GM21381 (cell line): Measurements from ENCODE around the gene CROCC2.
"Not testable (repeated sequence)": the region's sequence is repeated elsewhere in the genome, so short reads cannot be mapped to it uniquely, and the experiment has no call there.

Source experiments
- ATAC-seq: cut with Tn5 transposase; IDR thresholded peaks from one replicate; pipeline ENCODE4 v1.9.1; 2021; ENCODE audit warnings: mild to moderate bottlenecking, moderate library complexity; ENCODE audit not compliant: unreplicated experiment

CROCC2 gene

DNA sequence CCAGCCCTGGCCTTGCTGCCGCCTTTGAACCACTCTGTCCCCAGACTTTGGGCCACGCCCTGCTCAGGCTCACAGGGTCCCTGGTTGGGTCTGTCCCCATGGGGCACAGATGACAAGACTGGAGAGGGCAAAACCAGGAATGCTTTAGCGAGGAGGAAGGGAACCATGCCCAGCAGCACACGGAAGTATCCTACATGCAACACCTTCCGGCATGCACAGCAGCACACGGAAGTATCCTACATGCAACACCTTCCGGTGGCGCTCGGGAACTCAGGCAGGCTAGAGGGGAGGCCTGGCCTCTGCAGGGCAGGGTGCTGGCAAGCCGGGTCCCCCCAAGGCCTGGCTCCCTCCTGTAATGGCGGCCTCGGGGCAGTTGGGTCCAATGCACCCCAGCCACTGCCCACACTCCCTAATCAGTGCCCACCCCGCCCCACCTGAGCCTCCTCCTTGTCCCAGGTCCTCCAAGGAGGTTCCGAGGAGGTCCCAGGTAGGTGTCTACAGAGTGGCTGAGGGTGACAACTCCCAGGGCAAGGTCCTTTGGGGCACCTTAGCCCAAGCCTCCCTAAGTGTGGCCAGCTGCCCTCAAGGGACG is 58.7 kb downstream of the CROCC2 start:
- ATAC-seq: no peak

GRCh38 chr2:240965296-240965904 is 59.3 kb downstream of the CROCC2 start:
- no peak for ATAC-seq

- ATAC-seq: no peak
These were observed 59.8 kb downstream of the CROCC2 start for GRCh38 chr2:240965905-240966456.

DNA sequence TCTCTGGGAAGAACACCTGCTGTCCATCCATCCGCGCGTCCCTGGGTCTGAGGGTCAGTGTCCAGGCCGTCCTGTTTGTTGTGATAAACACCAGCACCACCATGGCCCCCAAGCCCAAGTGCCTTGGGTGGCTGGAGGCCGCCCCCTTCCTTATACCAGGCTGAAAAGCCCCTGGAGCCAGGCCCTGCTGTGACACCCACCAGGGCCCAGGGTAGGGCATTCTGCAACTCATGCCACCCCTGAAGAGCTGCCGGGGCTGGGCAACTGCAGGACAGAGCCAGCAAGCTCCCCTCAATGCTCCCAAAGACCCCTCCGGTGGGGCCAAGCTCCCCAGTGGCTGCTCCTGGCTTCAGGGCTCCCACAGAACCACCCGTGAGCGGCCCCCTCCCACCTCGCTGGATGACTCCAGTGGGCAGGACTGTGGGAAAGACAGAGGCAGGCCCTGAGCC is 60.3 kb downstream of the CROCC2 start:
- no peak for ATAC-seq

GRCh38 chr2:240966906-240967680 is 61.0 kb downstream of the CROCC2 start:
- no peak for ATAC-seq

DNA sequence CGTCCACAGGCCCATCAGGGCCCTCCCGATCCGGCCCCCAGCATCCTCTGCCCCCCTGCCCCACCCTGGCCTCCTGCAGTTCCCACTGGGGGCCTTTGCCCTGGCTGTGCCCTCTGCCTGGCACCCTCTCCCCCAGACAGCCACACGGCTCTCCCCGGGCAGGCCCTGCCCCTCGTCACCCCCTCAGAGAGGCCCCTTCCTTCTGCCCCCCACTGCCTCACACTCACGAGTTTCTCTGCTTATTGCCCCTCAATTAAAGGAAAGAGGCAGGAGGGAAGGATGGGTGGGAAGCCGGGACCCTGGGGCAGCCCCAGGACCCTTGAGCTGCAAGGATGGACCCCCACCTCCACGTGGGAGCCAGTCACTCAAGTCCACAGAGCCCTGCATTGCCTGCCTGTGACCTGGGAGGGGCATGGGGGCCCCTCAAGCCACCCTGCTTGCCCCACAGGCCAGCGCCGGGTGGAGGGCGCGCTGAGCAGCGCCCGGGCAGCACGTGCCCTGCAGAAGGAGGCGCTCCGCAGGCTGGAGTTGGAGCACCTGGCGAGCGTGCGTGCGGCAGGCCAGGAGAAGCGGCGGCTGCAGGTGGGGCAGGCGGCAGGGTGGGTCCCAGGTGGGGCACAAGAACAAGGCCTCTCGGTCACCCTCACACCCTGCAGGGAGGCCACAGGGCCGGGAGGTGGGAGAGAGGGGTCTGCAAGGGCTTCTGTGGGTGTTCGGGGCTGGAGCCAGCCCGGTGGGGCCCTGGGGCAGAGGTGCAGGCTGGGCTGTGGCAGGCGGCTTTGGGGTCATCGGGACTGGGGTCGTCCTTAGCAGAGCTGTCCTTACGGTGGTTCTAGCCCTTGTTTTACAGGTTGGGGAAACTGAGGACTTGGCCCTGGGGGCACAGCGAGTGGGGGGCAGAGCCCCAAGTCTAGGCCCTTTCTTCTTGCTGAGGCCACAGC is 61.8 kb downstream of the CROCC2 start:
- ATAC-seq: no peak

DNA sequence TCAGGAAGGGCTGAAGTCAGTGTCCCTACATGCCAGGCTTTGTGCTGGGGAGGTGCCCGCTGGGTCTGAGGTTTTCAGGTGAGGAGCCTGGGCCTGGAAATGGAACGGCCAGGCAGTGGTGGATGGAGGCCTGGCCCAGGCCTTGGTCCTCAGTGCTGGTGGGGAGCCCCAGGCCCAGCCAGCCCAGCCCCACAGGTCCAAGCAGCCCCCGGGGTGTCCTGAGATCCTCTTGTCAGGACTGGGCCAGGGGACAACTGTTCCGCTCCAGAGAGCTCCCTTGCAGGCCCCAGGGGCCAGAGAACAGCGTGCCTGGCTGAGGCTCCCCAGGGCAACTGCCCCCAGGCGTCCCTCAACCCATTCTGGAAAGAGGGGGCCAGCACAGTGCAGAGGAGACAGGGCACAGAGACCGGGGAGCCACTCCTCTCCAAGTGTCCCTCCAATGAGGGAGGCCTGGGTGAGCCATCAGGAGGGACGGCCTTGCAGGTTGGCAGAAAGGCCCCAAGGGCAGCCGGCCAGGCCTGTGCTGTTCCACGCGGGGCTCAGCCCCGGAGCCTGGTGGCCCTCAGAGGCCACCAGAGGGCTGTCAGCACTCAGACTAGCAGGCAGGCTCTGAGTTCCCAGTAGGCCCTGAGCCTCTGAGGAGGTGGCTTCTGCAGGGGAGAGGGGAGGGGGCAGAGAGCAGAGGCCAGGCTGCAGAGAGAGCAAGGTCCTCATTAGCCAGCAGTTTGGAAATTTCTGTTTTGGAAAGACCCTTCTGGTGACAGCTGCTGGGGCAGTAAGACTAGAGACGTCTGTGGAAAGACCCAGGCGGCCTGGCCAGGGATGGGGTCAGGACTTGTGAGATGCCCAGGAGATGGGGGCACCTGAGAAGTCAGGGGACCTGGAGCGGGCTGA is 62.8 kb downstream of the CROCC2 start:
- ATAC-seq: no peak

DNA sequence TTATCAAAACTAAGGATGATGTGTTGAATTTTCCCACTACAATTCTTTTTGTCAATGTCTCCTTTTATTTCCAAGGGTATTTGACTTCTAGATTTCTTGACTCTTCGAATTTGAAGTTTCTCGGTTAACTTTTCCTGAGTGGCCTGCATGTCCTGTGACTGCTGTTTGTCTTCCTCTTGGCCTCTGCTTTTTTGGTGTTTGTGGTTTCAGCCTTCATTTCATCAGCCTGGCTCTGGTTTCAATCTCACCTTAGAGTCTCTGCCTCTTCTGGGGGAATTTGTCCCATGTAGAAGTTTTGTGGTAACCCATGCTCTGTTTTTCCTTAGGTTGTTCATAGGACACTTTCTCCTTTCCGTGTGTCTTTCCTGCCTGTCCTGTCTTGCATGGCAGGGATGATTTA is 64.0 kb downstream of the CROCC2 start:
- no peak for ATAC-seq

- no peak for ATAC-seq
These were observed 64.7 kb downstream of the CROCC2 start for GRCh38 chr2:240970816-240971215.

GRCh38 chr2:240972201-240972600 is 66.1 kb downstream of the CROCC2 start:
- ATAC-seq: no peak

DNA sequence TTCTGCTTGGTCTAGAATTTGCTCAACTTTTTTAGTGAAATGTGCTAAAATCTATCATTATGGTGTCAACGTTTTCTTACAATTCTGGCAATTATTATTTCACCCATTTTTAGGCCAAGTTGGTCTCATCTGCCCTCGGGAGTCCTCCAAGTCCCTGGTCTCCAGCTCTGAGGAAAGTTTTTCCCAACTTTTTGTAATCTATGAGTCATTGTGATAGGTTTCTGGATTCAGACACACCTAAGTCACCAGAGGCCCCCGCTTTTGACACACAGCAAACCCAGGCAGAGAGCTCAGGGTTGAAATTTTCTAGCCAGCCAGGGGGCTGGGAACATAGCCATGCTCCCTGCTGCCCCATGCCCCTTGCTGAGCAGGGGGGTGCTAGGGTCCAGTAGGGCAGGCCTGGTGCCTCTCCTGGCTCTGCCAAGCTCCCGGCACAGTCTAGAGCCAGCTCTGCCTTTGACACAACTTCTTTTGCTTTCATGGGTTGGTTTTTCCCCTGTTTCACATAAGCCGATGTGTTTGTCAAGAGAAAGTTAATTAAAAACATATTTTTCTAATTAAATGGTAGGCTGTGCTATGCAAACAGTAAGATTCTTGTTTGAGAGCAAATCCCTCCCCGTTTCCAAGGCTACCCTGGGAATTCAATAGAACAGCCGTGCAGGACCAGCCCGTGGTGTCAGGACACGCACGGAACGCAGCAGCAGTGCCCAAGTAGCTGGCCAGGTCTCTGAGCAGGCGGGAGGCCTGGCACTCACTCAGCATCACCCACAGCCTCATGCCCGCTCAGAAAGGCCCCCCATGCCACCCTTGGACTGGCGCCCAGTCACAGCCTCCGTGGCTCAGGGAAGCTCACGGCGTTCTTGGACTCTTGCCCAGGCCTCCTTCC is 66.7 kb downstream of the CROCC2 start:
- no peak for ATAC-seq

DNA sequence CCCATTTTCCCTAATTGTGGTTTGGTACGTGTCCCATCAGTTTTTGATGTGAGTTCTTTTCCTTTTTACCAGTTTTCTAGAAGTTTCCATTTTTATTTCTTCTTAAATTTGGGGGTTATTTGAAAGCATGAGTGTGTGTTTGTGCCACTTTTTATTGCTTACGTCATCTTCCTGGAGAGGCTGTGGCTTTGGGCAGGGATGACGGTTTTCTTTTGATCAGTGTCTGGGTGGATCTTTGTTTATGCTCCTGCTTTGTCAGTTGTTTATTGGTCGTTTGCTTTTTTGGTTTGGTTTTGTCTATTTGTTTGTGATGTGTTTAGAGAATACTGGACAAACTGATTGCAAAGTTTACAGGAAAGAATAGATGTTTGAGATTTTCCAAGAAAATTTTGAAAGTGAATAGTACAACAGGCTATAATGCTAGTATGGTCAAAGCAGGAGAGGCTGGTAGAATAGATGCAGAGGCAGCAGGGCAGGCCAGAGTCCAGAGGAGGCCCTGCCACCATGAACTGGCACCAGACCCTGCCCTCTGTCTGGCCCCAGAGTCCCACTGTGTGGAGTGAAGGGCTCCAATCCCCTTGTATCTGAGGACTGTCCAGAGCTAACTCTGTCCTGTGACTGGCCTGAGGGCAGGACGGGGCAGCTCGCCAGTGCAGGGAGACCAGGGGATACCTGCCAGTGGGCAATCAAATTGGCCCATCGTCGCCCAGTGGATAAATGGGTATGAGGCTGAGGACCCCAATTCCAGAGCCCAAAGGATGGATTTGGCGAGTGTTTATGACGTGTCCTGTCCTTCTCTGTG is 68.8 kb downstream of the CROCC2 start:
- no peak for ATAC-seq

DNA sequence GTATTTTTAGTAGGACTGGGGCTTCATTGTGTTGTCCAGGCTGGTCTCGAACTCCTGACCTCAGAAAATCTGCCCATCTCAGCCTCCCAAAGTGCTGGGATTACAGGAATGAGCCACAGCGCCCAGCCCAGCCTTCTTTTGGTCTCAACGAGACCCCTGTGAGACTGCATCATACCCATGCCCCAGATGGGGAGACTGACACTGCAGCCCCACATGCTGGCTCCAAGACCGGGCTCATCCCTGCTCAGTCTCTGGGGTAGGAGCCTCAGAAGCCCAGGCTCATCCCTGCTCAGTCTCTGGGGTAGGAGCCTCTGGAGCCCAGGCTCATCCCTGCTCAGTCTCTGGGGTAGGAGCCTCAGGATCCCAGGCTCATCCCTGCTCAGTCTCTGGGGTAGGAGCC is 69.8 kb downstream of the CROCC2 start:
- not testable (repeated sequence) for ATAC-seq

- no peak for ATAC-seq
These were observed 75.1 kb downstream of the CROCC2 start for GRCh38 chr2:240981280-240981679.

GRCh38 chr2:240981871-240982800 is 76.0 kb downstream of the CROCC2 start:
- ATAC-seq: no peak

- no peak for ATAC-seq
These were observed 76.7 kb downstream of the CROCC2 start for GRCh38 chr2:240982821-240983281.
